GM19099 (cell line): ENCODE measurements around the gene ZNF48.
A peak's percentile ranks its signal among the peaks of the same experiment; 100 is the strongest.

Source experiments
- POLR2A ChIP-seq: IDR thresholded peaks from 3 replicates; pipeline ENCODE4 v1.6.1; 2011; ENCODE audit warnings: low read depth; ENCODE audit not compliant: insufficient read length; ENCODE audit errors: extremely low read depth

Gene ZNF48

DNA sequence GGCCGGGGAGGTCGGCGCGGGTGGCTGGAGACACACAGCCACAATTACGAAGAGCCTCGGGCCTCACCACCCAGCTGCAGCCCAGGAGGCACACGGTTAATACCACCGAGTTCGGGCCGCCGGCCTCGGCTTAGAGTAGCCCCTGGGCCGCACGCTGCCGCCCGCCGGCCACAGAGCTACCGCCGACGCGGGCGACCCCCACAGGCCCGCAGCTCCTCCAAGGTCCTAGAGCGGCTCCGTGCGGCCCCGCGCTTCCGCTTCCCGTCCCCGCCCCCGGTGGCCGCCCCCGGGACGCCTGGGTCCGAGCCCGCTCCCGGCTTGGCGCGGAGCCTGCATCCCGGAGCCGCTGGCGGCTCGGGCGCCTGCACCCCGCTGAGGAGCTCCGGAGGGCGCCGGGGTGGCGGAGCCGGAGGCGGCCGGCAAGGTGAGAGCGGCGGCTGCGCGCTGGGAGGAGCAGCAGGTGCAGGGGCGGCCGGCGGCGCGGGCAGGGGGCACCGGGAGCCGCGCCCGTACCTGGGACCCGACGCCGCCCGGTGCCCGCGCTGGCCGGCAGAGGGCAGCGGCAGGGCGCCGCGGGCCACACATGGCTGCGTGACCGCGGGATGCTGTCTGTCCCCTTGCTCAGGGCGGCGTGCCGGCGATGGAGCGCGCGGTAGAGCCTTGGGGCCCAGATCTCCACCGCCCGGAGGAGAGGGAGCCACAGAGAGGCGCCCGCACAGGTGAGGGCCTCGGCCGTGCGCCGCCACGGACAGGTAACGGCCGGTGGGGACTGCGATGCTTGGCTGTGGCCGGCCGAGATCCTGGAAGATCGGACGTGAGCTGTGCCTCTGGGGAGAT is at the start of gene ZNF48:
Gene ZNF48 (plus strand): TSS at position 266 of the 837 bp plus-strand sequence. CDS start 375 bp downstream, at position 641.
- TF ChIP-seq POLR2A = peak; percentile 64

GRCh38 chr16:30346286-30346685 is 48.9 kb upstream of the ZNF48 start:
- no peak for TF ChIP-seq POLR2A

GRCh38 chr16:30348113-30348512 is 47.1 kb upstream of the ZNF48 start:
- TF ChIP-seq POLR2A = no peak

DNA sequence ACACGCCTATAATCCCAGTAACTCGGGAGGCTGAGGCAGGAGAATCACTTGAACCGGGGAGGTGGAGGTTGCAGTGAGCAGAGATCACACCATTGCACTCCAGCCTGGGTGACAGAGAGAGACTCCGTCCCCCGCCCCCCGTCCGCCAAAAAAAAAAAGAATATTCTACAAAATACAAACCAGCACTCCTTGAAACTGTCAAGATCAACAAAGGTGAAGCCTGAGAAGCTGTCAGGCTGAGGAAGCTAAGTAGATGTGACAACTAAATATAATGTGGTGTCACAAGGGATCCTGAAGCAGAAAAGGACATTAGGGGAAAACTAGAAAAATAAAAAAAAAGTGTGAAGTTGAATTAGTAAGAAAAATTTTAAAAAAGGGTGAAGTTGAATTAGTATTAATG is 46.3 kb upstream of the ZNF48 start:
- TF ChIP-seq POLR2A = no peak

DNA sequence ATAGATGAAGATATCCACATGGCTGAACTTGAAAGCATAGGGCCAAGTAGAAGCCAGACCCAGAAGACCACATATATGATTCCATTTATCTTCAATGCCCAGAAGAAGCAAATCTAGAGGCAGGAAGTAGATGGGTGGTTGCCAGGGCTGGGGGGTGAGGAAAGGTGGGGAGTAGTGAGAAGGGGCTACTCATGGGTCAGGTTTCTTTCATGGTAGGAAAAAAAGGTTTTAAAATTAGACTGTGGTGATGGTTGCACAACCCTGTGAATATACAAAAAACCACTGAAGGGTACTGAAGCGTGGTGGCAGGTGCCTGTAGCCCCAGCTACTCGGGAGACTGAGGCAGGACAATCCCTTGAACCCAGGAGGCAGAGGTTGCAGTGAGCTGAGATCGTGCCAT is 45.5 kb upstream of the ZNF48 start:
- peak; percentile 8 for TF ChIP-seq POLR2A

- no peak for TF ChIP-seq POLR2A
Observed at GRCh38 chr16:30350134-30350871, 44.9 kb upstream of the ZNF48 start.

DNA sequence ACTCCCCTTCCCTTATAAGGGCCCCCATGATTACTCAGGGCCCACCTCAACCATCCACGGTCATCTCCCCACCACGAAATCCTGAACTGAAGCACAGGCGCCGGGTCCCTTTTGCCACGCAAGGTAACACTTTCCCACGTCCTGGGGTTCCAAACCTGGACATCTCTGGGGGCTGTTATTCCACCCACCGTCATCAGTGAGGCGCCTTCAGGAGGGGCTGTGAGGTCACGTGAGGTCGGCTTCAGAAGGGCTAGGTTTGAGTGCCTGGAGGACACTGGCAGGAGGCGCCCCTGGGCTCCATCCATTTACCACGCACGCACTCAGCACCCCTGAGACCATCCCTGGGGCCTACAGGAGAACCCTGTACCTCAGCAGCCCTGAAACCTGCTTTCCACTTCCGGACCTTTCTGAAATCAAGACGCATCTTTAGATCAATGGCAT is 44.2 kb upstream of the ZNF48 start:
- TF ChIP-seq POLR2A = no peak

- TF ChIP-seq POLR2A = no peak
Observed at GRCh38 chr16:30351586-30352419, 43.4 kb upstream of the ZNF48 start.

- no peak for TF ChIP-seq POLR2A
Observed at GRCh38 chr16:30352488-30353401, 42.5 kb upstream of the ZNF48 start.

- no peak for TF ChIP-seq POLR2A
Observed at GRCh38 chr16:30353438-30354129, 41.6 kb upstream of the ZNF48 start.

GRCh38 chr16:30354423-30355143 is 40.6 kb upstream of the ZNF48 start:
- TF ChIP-seq POLR2A = no peak

DNA sequence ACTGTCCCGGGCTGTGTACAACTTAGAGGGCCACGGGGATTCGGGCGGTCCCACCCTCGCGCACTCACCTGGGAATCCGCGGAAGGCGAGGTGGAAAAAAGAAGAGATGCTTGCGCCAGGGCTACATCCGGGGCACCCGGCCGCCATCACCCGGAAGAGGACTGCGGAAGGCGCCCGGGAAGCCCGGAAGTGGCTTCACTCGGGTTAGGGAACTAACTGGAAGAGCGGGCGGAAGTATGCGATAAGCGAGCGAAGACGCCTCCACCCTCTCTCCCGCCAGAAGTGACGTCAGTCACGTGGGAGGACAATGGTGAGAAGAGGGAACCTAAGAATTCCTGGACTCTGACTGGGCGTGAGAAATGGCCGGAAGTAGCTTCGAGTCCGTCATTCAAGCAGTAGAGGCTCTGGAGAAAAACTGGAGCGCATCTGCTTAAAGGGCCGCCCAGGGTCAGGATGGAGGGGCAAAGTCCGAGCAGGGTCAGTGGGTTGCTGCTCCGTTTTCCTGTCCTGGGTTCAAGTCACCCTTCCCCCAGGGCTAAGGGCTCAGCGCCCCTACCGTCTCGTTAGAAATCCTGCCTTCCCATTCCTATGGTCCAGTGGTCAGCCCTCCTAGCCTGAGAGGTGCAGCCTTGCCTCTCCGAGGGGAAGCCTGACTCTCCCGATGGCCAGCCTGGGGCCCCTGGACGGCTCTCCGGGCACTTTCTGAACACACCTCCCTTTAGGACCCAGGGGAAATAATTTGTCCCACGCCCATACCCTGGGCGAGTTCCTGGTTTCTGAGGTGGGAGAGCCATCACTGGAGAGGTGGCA is 39.9 kb upstream of the ZNF48 start, which contains the start of gene CD2BP2:
Gene CD2BP2 (minus strand): TSS at position 165 of the 810 bp plus-strand sequence. CDS start 627 bp downstream, outside the sequence.
- TF ChIP-seq POLR2A = peak; percentile 54
